OCI-LY1 (cell line): Measurements from ENCODE around the gene THTPA.

Experiments used
- H2AFZ ChIP-seq: fragments of 200-600 bp; sonication (generic), shearing (Covaris generic); 2 replicates; pipeline ENCODE4 v1.6.0; 2014; ENCODE audit warnings: antibody characterized with exemption, mild to moderate bottlenecking, low read length
- H3F3A ChIP-seq: fragments of 200-600 bp; sonication (generic), shearing (Covaris generic); 2 replicates; pipeline ENCODE4 v1.6.0; 2014; ENCODE audit warnings: mild to moderate bottlenecking, antibody characterized with exemption, low read length, moderate library complexity; ENCODE audit not compliant: insufficient read depth
- H3K27ac ChIP-seq: fragments of 200-600 bp; sonication (generic); 2 replicates; pipeline ENCODE4 v1.5.1; 2014; ENCODE audit warnings: low read length, mixed run types, mild to moderate bottlenecking, low read depth; ENCODE audit not compliant: poor library complexity, severe bottlenecking
- H3K27me3 ChIP-seq: fragments of 200-600 bp; sonication (generic); 2 replicates; pipeline ENCODE4 v1.6.0; 2014; ENCODE audit warnings: antibody characterized with exemption, mild to moderate bottlenecking, low read length, moderate library complexity; ENCODE audit not compliant: insufficient read depth
- H3K36me3 ChIP-seq: fragments of 200-600 bp; sonication (generic); 2 replicates; pipeline ENCODE4 v1.6.1; 2014; ENCODE audit warnings: mild to moderate bottlenecking, antibody characterized with exemption, low read length, moderate library complexity, mixed read lengths; ENCODE audit not compliant: insufficient read depth
- H3K4me1 ChIP-seq: fragments of 200-600 bp; sonication (generic); 2 replicates; pipeline ENCODE4 v1.5.1; 2014; ENCODE audit warnings: mild to moderate bottlenecking, low read length, moderate library complexity; ENCODE audit not compliant: insufficient read depth, severe bottlenecking
- H3K4me2 ChIP-seq: fragments of 200-600 bp; sonication (generic), shearing (Covaris generic); 2 replicates; pipeline ENCODE4 v1.6.1; 2014; ENCODE audit warnings: low read length
- H3K4me3 ChIP-seq: fragments of 200-600 bp; sonication (generic); 2 replicates; pipeline ENCODE4 v1.5.1; 2014; ENCODE audit warnings: low read length, low read depth, mild to moderate bottlenecking, mixed read lengths; ENCODE audit not compliant: poor library complexity, severe bottlenecking
- H3K79me2 ChIP-seq: fragments of 200-600 bp; shearing (Covaris generic); 2 replicates; pipeline ENCODE4 v1.6.1; 2016; ENCODE audit warnings: mixed run types, low read length, mixed read lengths; ENCODE audit not compliant: insufficient read depth
- H3K9ac ChIP-seq: fragments of 200-600 bp; sonication (generic), shearing (Covaris generic); 2 replicates; pipeline ENCODE4 v1.6.1; 2014; ENCODE audit warnings: mild to moderate bottlenecking, low read length, mixed read lengths
- H3K9me2 ChIP-seq: fragments of 200-600 bp; sonication (generic), shearing (Covaris generic); 2 replicates; pipeline ENCODE4 v1.6.1; 2014; ENCODE audit warnings: low read depth, mild to moderate bottlenecking, low read length, mixed read lengths
- H3K9me3 ChIP-seq: fragments of 200-600 bp; shearing (Covaris generic); 2 replicates; pipeline ENCODE4 v1.6.1; 2014; ENCODE audit warnings: low read length, mixed read lengths
- H4K20me1 ChIP-seq: fragments of 200-600 bp; sonication (generic), shearing (Covaris generic); 2 replicates; pipeline ENCODE4 v1.6.0; 2016; ENCODE audit warnings: mild to moderate bottlenecking, low read length; ENCODE audit not compliant: insufficient read depth
- EZH2 ChIP-seq: fragments of 200-600 bp; sonication (generic), shearing (Covaris generic); IDR thresholded peaks from 2 replicates; pipeline ENCODE4 v1.8.0; 2017; ENCODE audit warnings: borderline replicate concordance, mixed run types, mild to moderate bottlenecking, antibody characterized with exemption, low read length, moderate library complexity, mixed read lengths
- TF ChIP-seq, protein P1 (sequence below): fragments of 200-600 bp; sonication (generic), shearing (Covaris generic); IDR thresholded peaks from 2 replicates; pipeline ENCODE4 v1.5.1; 2017; ENCODE audit warnings: mild to moderate bottlenecking, antibody characterized with exemption, low read length, moderate library complexity, mixed read lengths

Gene THTPA

DNA sequence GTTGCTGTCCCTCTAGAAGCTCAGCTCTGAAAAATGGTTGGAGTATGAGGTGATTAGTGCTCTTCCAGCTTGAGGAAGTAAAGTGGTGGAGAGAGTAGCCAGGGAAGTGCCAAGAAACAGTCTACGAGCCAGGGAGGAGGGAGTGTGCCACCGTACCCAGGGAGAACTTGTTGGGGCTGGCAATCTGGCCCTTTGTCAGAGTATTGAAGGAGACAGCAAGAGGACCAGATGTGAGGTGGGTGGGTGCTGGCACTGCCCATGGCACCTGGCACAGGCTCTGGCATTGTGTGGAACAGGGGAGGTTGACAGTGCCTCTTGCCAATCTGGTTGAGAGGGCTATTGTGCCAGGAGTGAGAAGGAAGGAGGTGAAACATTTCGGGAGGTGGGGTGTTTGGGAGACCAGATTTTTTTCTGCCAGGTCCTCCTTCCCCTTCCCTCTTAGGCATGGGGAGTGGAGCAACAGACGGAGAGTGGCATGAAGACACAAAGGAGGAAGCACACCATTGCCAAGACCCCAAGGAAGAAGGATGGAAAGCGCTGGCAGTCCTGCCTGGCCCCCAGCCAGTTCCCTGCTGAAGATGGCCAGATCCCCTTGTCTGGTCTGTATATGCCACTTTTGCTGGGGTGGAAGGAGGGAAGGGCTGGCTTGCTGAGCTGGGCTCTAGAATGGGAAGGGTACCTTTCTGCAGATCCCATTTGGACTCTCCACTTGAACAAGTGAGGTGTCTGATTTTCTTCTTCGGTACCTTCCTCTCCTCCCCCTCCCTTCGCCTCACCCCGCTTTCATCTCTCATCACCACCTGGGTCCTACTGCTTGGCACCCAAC is 42.0 kb upstream of the THTPA start:
- Histone ChIP-seq H3K79me2 (no peaks in the 10 kb centered on the region), H3K9me2 (no peaks in the 10 kb centered on the region), H3F3A (no peaks in the 10 kb centered on the region), H3K36me3 (no peaks in the 10 kb centered on the region), H2AFZ (no peak overlapping the region), H3K4me3 (no peak overlapping the region), H3K9me3 (no peaks in the 10 kb centered on the region), H3K9ac (no peak overlapping the region), H3K4me1 (no peaks in the 10 kb centered on the region), H3K4me2 (no peak overlapping the region), H4K20me1 (no peaks in the 10 kb centered on the region), H3K27me3 (0 out of 2 replicates have a peak, but pooled peaks cover 3% of the 10 kb centered on the region), H3K27ac (no peak overlapping the region)
- TF ChIP-seq EZH2, result no peak

DNA sequence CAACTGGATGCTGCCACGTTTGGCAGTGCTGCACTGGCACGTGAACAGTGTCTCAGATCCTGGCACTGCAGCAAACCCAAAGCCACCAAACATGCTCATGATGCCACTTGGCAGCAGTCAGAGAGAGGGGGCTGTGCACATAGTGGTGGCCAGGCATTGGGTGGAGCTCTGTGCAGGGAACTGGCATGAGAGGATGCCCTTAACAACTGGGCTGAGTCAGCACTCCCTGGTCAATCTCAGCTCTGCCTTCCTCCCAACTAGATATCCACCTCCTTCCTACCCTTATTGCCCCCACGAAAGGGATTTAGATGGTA is 41.5 kb upstream of the THTPA start:
- Histone ChIP-seq H3K9ac (no peak overlapping the region), H4K20me1 (no peaks in the 10 kb centered on the region), H3F3A (no peaks in the 10 kb centered on the region), H3K4me2 (no peak overlapping the region), H3K79me2 (no peaks in the 10 kb centered on the region), H3K9me3 (no peaks in the 10 kb centered on the region), H2AFZ (no peak overlapping the region), H3K27me3 (0 out of 2 replicates have a peak, but pooled peaks cover 3% of the 10 kb centered on the region), H3K4me3 (no peak overlapping the region), H3K27ac (no peak overlapping the region), H3K9me2 (no peaks in the 10 kb centered on the region), H3K4me1 (no peaks in the 10 kb centered on the region), H3K36me3 (no peaks in the 10 kb centered on the region)
- TF ChIP-seq EZH2, result no peak
- TF ChIP-seq, protein P1, sequence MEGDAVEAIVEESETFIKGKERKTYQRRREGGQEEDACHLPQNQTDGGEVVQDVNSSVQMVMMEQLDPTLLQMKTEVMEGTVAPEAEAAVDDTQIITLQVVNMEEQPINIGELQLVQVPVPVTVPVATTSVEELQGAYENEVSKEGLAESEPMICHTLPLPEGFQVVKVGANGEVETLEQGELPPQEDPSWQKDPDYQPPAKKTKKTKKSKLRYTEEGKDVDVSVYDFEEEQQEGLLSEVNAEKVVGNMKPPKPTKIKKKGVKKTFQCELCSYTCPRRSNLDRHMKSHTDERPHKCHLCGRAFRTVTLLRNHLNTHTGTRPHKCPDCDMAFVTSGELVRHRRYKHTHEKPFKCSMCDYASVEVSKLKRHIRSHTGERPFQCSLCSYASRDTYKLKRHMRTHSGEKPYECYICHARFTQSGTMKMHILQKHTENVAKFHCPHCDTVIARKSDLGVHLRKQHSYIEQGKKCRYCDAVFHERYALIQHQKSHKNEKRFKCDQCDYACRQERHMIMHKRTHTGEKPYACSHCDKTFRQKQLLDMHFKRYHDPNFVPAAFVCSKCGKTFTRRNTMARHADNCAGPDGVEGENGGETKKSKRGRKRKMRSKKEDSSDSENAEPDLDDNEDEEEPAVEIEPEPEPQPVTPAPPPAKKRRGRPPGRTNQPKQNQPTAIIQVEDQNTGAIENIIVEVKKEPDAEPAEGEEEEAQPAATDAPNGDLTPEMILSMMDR, result no peak

DNA sequence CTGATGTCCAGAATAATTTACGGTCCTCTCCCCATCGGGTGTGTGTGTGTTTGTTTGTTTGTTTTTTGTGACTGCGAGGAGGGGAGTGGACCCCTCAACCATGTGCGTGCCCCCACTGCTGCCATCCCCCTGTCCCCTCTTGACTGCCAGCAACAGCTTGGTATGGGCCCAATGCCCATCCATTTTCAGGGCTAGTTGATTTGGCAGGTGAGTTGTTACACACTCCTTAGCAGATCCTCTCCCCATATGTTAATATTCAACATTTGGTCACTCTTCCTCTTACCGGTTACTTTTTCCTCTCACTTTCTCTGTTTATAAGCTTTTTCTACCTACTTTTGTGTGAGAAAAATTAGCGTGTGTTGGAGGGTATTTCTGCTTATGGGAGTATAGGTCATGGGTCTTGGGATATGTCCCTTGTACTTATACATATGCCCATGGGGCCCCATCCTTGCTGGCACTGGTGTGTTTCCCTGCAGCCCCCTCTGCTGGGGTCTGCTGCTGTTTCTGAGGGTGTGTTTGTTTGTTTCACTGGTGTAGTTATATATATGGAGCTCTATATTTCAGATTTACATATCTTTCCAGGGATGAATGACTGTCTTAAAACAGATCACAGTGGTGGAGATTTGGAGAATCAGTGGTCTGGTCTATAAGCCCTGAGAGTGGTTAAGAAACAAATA is 38.3 kb upstream of the THTPA start:
- H3K9me3 ChIP-seq, result no peaks in the 10 kb centered on the region
- no peaks in the 10 kb centered on the region for H4K20me1 ChIP-seq
- H3K36me3 ChIP-seq, result no peaks in the 10 kb centered on the region
- H3K4me3 ChIP-seq, result no peak overlapping the region
- no peak overlapping the region for H3K27ac ChIP-seq
- no peaks in the 10 kb centered on the region for H3K79me2 ChIP-seq
- H3K4me2 ChIP-seq, result no peak overlapping the region
- H3F3A ChIP-seq, result no peaks in the 10 kb centered on the region
- H3K27me3 ChIP-seq, result 0 out of 2 replicates have a peak, but pooled peaks cover 3% of the 10 kb centered on the region
- TF ChIP-seq EZH2, result no peak
- TF ChIP-seq, protein P1, result no peak
- no peak overlapping the region for H3K9ac ChIP-seq
- H3K4me1 ChIP-seq, result no peaks in the 10 kb centered on the region
- H3K9me2 ChIP-seq, result no peaks in the 10 kb centered on the region
- H2AFZ ChIP-seq, result no peak overlapping the region

DNA sequence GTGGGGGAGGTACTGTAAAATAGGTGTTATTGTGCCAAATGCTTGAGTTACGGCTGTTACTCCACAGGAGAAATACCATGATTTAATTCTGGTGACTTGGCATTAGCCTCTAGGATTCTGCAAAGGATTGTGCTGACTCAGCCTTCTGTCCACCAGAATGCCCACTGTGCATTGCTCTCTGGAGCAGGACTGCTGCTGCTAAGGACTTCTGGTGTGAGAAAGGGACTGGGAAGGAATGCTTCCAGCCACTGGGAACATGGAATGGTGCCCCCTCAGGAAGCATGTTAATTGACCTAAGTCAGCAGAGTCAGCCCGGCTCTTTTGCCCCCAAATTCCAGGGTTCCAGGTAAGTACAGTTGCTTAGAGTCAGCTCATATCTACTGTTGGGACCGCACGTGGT is 37.4 kb upstream of the THTPA start:
- Histone ChIP-seq H3K79me2 (no peaks in the 10 kb centered on the region), H4K20me1 (no peaks in the 10 kb centered on the region), H3F3A (no peaks in the 10 kb centered on the region), H3K9me2 (no peaks in the 10 kb centered on the region), H3K9ac (no peak overlapping the region), H3K27me3 (0 out of 2 replicates have a peak, but pooled peaks cover 3% of the 10 kb centered on the region), H3K4me2 (no peak overlapping the region), H3K4me3 (no peak overlapping the region), H3K36me3 (no peaks in the 10 kb centered on the region), H2AFZ (no peak overlapping the region), H3K27ac (no peak overlapping the region), H3K4me1 (no peaks in the 10 kb centered on the region), H3K9me3 (no peaks in the 10 kb centered on the region)
- TF ChIP-seq, protein P1, result no peak
- no peak for TF ChIP-seq EZH2
